Renal pelvis (tissue), 4 donors: ENCODE data around the gene IL37. TPM values are rescaled to one million over a fixed set of nuclear protein-coding genes. Genes with fewer than 3 reads are reported as not detected.
A peak's percentile ranks its signal among the peaks of the same experiment; 100 is the strongest.
"Not testable (repeated sequence)": the region's sequence is repeated elsewhere in the genome, so short reads cannot be mapped to it uniquely, and the experiment has no call there.

Experiments
- DNase-seq: peaks from one replicate; pipeline ENCODE4 v3.0.0-alpha.2; 2013
- polyA plus RNA-seq, 3 donors: library from polyadenylated mRNA; unstranded; fragments of 120-200 nt; gene quantifications; one replicate each; pipeline ENCODE4 v1.2.1, GENCODE V29; 2013; ENCODE audit not compliant: insufficient read length in 3 of 3

The IL37 gene
- polyA plus RNA-seq, 3 donors, result not detected

DNA sequence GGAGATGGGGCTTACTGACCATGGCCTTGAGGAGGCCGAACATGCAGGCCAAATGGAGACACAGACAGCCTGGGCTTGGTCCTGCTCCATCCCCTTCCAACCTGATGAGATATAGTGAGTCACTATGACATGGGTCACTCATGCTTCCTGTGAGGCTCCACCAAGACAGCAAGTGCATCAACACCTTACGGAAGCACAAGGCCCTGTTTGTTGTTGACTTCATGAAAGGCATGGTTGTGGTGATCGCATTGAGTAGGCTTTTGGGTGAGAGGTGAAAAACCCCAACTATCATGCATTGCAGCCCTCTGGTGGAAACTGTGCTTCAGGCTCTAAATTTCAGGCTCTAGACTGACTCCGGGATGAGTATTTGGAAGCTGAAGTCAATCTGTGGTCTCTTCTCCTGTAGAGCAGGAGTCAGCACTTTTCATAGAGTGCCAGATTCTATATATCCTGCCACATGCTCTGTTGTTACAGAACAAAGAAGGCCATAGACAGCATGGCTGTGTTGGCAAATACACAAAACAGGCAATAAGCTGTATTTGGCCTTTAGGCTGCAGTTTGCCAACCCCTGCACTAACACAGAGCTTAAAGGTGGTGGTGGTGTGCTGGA, 10.1 kb downstream of the IL37 start:
- no peak for DNase-seq

GRCh38 chr2:112921982-112922381, 11.0 kb downstream of the IL37 start:
- DNase-seq, result no peak

GRCh38 chr2:112923237-112923966, 12.4 kb downstream of the IL37 start:
- no peak for DNase-seq

DNA sequence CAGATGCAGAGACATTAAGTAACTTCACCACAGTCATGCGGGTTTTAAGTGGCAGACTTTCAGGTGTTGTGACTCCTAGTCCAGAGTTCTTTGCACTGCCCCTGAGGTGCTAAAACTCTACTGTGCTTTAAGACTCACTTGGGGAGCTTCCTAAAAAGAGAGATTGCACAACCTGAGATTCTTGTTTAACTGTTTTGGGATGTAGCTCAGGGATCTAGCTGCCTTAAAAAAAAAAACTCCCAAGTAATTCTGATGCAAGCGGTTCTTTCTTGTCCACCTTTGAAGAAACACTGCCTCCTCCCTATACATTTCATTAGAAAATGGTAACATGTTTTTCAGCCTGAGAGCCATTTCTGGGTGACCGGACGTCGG, 13.0 kb downstream of the IL37 start:
- no peak for DNase-seq

- DNase-seq, result no peak
Observed at GRCh38 chr2:112924360-112924759, 13.4 kb downstream of the IL37 start.

GRCh38 chr2:112924821-112925220, 13.9 kb downstream of the IL37 start:
- DNase-seq, result peak; percentile 8

- DNase-seq, result no peak
Observed at GRCh38 chr2:112926707-112927106, 15.7 kb downstream of the IL37 start.

DNA sequence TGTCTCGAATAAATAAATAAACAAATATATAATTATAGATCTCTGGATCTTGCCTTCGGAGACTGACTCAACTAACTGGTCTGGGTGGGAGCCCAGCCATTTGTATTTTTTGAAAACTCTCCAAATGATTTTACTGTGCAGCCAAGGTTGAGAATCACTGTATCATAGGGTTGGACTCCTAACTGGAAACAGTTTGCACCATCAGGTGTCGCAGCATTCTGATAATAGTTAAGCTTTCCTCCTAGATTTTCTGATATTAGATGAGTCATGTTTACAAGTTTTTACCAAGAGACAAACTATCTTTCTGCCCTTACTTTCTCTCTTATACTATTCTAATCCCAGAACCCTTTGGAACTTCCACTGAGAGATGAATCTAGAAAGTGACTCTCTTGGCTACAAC, 16.8 kb downstream of the IL37 start:
- no peak for DNase-seq

- DNase-seq, result no peak
Observed at GRCh38 chr2:112933261-112933660, 22.3 kb downstream of the IL37 start.

- not testable (repeated sequence) for DNase-seq
Observed at GRCh38 chr2:112934117-112934516, 23.2 kb downstream of the IL37 start.

- DNase-seq, result no peak
Observed at GRCh38 chr2:112936927-112937232, 25.9 kb downstream of the IL37 start.

DNA sequence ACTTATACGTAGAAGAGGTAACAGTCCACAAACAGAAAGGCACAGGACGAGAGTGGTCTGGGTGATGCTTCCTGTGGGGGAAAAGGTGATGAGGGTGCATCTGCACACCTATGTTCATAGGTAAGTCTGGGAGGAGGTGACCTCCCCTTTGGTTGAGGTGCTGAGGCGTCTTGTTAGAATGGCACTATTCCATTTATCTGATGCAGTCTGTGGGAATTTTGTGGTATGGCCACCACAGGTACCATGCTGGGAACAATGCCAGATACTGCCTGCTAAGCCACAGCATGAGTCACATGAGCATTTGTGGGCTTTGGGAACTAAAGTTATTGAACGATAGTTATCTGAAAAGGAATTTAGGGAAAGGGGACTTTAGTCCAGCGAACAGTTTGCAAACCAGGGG, 27.9 kb downstream of the IL37 start:
- DNase-seq, result no peak

DNA sequence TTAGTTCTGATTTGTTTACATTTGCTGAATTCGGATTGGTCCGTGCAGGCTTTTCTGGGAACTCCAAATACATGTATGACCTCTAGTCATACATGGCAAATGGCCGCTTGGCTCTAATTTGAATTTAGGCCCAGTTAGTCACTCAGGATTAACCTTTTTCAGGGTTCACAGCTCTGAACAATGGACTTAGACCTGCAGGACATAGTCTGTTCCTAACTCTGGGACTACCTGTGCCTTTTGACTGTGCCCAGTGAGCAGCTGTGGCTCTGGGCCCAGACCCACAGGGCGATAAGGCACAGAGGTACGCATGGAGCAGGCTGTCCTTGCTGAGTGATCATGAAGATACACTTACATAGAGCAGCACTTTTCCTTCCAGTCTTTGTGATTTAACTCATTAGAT, 28.5 kb downstream of the IL37 start:
- DNase-seq, result no peak

- DNase-seq, result no peak
Observed at GRCh38 chr2:112940859-112941625, 30.1 kb downstream of the IL37 start.

- peak; percentile 76 for DNase-seq
Observed at GRCh38 chr2:112941753-112942653, 31.0 kb downstream of the IL37 start.

DNA sequence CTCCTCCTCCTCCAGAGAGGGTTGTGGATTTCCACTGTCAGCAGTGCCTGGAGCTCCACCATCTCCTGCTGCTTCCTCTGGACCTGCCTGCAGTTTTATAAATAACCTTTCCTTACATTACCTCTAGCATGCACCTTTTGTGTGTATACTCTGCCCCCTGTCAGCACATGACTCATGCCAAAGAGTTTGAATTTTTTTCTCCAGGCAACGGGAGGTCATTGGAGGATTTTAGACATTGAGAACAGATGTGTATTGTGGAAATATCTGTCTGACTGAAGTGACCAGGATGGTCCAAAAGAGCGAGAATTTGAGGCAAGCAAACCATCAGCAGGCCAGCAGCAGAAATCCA, 31.7 kb downstream of the IL37 start:
- DNase-seq, result no peak

GRCh38 chr2:112944971-112945370, 34.0 kb downstream of the IL37 start:
- DNase-seq, result no peak

DNA sequence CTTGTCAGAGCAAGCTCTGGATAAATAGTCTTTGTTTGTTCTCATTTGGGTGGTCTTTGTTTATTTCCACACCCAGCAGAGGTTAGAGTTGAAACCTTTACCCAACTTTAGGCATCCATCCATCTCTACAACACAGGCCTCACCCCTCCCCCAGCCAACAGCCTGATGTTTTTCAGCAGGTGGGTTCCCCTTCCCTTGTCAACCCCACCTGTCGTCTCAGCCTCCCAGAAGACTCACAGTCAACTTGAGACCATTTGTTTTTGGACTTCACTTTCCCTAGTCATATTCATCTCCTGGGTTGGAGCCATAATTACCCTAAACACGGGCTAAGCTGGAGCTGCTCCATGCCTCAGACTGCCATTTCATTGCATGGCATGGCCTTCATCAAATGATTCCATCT, 35.1 kb downstream of the IL37 start:
- no peak for DNase-seq

- DNase-seq, result no peak
Observed at GRCh38 chr2:112947374-112947773, 36.4 kb downstream of the IL37 start.

DNA sequence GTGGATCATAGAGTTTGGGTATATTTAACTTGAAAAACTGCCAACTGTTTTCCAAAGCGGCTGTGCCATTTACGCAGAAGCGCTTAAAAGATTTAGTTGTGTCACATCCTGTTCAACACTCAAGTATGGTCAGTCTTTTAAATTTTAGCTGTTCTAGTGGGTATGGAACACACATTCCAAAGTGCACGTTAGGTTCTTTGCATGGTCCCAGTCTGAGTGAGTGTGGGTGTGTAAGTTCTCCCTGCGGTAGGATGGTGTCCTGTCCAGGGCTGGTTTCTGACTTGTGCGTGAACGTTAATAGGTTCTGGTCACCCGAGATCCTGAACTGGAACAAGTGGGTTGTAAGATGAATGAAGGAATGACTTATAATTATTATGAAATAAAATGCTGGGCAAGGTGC, 38.5 kb downstream of the IL37 start:
- no peak for DNase-seq

DNA sequence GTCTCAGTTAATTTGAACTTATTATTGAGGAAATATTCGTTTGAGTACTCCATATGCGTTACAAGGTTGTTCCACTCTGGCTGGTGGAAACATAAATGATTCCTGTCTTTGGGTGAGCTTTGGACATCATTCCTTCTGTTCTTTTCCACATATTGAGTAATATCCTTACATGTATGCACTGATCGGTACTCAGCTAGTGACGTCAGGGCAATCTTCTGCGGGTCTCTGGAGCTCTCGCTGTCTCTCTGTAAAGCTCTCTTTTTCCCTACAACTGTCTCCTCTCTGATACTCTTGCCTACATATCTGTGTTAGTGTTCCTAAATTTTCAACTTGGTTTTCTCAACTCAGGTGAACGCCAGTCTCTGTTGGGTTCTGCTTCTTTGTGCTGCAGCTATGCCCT, 43.4 kb downstream of the IL37 start:
- no peak for DNase-seq

- no peak for DNase-seq
Observed at GRCh38 chr2:112957511-112957910, 46.5 kb downstream of the IL37 start.
